Measurements from ENCODE around the gene CDK14. TPM values are rescaled to one million over a fixed set of nuclear protein-coding genes. Genes with fewer than 3 reads are reported as not detected.

CDK14 gene
- total and polyA plus RNA-seq, 4 donors = 4.2 to 12.4 (median 7.4) TPM

GRCh38 chr7:90916319-90916718, 320.2 kb downstream of the CDK14 start:
- Histone ChIP-seq H3K9ac (ENCODE audit: low read depth in 1 of 2, low read length in 2 of 2) (no peak overlapping the region), H3K36me3 (ENCODE audit: control insufficient read depth in 4 of 4, insufficient read depth in 3 of 4, low read depth in 1 of 4, low read length in 3 of 4) (peaks cover 0 to 4% (median 1%) of the 10 kb centered on the region in 4 donors), H3K27ac (ENCODE audit: low read depth in 1 of 2, low read length in 2 of 2) (no peak overlapping the region), H3K9me3 (ENCODE audit: control insufficient read depth in 4 of 4, low read length in 3 of 4) (no peaks in the 10 kb centered on the region), H3K27me3 (ENCODE audit: control insufficient read depth in 4 of 4, insufficient read depth in 4 of 4, low read length in 3 of 4) (no peaks in the 10 kb centered on the region), H3K4me3 (ENCODE audit: low read depth in 1 of 3, low read length in 3 of 3) (no peak overlapping the region), H3K4me1 (ENCODE audit: control insufficient read depth in 4 of 4, insufficient read depth in 4 of 4, low read length in 3 of 4) (no peaks in the 10 kb centered on the region)
- TF ChIP-seq REST (IDR thresholded peaks at IDR 0.05) = no peak
- no peak for TF ChIP-seq RXRA (IDR thresholded peaks at IDR 0.05)
- no peak for TF ChIP-seq ZBTB33 (IDR thresholded peaks at IDR 0.05)
- no peak for TF ChIP-seq TAF1 (conservative IDR thresholded peaks at IDR 0.05)
- no peak for TF ChIP-seq SP1 (IDR thresholded peaks at IDR 0.05)
- TF ChIP-seq FOXA1 (IDR thresholded peaks at IDR 0.05) = no peak
- no peak for TF ChIP-seq CTCF (IDR thresholded peaks at IDR 0.05; ENCODE audit: low read depth, low read length, missing input control)
- no peak for TF ChIP-seq HNF4A (conservative IDR thresholded peaks at IDR 0.05)
- TF ChIP-seq JUND (IDR thresholded peaks at IDR 0.05) = no peak
- TF ChIP-seq HNF4G (IDR thresholded peaks at IDR 0.05) = no peak
- TF ChIP-seq ATF3 (IDR thresholded peaks at IDR 0.05) = no peak
- no peak for TF ChIP-seq YY1 (IDR thresholded peaks at IDR 0.05)
- TF ChIP-seq NR2F2 (IDR thresholded peaks at IDR 0.05) = no peak
- DNase-seq (ENCODE audit: low spot score) = no peak
- WGBS = 69% methylated on average over 4 of the region's 4 CpGs

- H3K36me3 ChIP-seq (ENCODE audit: control insufficient read depth in 4 of 4, insufficient read depth in 3 of 4, low read depth in 1 of 4, low read length in 3 of 4) = peaks cover 0 to 4% (median 1%) of the 10 kb centered on the region in 4 donors
- no peak for DNase-seq (ENCODE audit: low spot score)
- no peaks in the 10 kb centered on the region for H3K27me3 ChIP-seq (ENCODE audit: control insufficient read depth in 4 of 4, insufficient read depth in 4 of 4, low read length in 3 of 4)
- no peaks in the 10 kb centered on the region for H3K9me3 ChIP-seq (ENCODE audit: control insufficient read depth in 4 of 4, low read length in 3 of 4)
- H3K4me3 ChIP-seq (ENCODE audit: low read depth in 1 of 3, low read length in 3 of 3) = no peak overlapping the region
- H3K27ac ChIP-seq (ENCODE audit: low read depth in 1 of 2, low read length in 2 of 2) = no peak overlapping the region
- H3K9ac ChIP-seq (ENCODE audit: low read depth in 1 of 2, low read length in 2 of 2) = no peak overlapping the region
- H3K4me1 ChIP-seq (ENCODE audit: control insufficient read depth in 4 of 4, insufficient read depth in 4 of 4, low read length in 3 of 4) = no peaks in the 10 kb centered on the region
- 98% methylated on average over 4 of the region's 4 CpGs for WGBS
- no peak for TF ChIP-seq FOXA1 (IDR thresholded peaks at IDR 0.05)
- TF ChIP-seq ZBTB33 (IDR thresholded peaks at IDR 0.05) = no peak
- no peak for TF ChIP-seq TAF1 (conservative IDR thresholded peaks at IDR 0.05)
- TF ChIP-seq NR2F2 (IDR thresholded peaks at IDR 0.05) = no peak
- no peak for TF ChIP-seq YY1 (IDR thresholded peaks at IDR 0.05)
These were observed 321.4 kb downstream of the CDK14 start for GRCh38 chr7:90917539-90917938.
